GM19452 (cell line): ENCODE data around the gene SLC18A2.
"Not testable (repeated sequence)": the region's sequence is repeated elsewhere in the genome, so short reads cannot be mapped to it uniquely, and the experiment has no call there.

ENCODE experiments used
- ATAC-seq: cut with Tn5 transposase; IDR thresholded peaks from one replicate; pipeline ENCODE4 v1.9.1; 2021; ENCODE audit not compliant: unreplicated experiment

Gene SLC18A2

GRCh38 chr10:117262291-117262902, 21.5 kb downstream of the SLC18A2 start:
- no peak for ATAC-seq

- no peak for ATAC-seq
Observed at GRCh38 chr10:117262903-117263293, 22.0 kb downstream of the SLC18A2 start.

DNA sequence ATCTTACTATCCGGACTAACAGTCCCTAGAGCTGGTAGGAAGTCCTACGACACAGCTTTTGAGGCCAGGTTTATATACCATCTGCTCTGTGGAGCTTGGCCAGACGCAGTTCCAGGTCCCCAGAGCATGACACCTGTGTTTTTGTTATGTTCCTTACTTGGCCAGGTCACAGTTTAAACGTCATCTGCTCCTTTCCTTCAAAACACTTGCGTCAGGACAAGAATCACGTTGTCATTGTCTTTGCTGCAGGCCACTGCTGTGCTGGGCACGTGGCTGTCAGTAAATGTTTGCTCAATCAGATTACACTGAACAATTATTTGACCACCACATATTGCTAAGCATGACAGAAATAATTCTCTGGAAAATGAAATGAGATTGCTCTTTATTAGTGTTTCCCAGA, 23.9 kb downstream of the SLC18A2 start:
- ATAC-seq = no peak

DNA sequence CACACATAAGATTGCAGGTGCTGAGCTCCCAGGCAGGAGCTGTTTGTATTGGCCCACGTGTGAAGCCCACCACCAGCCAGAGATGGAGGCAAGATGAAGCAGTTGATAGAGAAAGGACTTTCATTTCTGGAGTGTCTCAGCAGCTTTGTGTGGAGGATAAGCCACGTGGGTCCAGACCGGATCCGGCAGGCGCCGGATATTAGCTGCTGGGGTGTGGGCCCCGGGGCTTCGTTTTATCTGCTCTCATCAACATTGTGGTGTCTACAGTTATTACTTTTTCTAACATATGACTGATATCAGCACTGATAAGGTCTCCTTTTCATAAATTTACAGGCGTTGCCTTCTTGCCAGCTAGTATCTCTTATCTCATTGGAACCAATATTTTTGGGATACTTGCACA, 25.5 kb downstream of the SLC18A2 start:
- ATAC-seq = no peak

GRCh38 chr10:117266812-117267211, 25.9 kb downstream of the SLC18A2 start:
- no peak for ATAC-seq

GRCh38 chr10:117268258-117268657, 27.3 kb downstream of the SLC18A2 start:
- no peak for ATAC-seq

DNA sequence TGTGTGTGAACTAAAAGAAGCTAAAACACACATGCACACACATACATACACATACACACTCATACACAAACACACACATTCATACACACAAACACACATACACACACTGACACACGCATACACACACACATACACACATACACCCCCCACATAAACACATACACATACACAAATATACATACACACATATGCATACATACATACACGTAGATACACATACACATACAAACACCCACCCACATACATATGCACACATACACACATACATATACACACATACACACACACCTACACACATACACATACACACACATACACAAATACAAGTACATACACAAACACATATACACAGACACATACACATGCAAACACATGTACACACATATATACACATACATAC, 28.0 kb downstream of the SLC18A2 start:
- no peak for ATAC-seq

DNA sequence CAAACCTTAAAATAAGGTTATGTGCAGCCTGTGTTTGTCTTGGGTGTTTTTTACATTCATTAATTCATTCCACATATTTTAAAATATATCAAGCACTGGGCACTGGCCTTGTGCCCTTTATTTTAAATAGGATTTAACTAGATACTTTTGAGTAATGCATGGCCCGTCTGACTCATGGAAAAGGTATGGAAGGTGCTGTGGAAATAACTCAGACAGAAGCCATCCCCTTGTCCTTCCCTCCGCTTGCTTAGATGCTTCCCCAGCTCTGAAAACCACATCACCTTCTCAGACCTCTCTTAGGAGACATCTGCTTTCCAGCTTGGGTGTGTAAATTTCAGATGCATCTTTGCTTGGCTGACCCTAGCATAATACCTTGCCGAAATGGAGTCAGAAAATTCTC, 30.5 kb downstream of the SLC18A2 start:
- no peak for ATAC-seq

DNA sequence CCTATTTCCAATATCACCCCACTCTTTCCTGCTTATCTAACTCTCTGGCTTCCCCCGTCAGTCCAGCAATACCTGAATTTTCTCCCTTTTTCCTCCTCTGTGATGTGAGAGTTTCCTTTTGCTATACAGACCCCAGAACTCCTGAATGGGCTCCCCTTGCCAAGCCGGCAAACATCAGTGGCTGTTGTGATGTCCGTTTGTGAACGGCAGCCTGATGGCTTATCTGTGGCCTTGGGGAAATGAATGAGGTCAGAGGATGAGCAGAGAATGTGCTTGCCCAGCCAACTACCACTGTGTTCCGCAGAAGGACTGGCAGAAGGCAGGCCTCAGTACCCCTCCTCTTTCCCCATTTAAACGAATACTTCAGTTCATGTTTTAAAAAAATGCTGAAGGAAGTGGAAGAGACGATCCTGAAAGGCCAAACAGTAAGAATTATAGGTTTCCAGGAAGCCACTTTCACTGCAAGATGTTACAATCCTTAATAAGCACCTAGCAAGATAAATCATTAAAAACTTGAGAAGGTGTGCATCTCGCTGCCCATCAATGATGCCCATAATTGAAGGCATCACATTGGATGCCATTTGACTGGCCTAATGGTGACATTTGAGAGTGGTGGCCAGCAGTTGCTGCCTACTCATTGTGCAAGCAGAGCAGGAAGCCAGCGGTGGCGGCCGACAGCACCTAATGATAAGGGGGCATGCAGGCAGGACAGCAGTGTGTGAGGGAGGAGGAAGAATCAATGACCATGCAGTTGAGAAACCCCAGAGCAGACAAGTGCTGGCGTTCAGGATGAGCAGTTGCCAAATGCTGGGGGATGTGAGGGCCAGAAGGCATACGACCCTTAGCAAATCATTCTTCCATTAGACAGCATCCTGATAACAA, 31.5 kb downstream of the SLC18A2 start:
- ATAC-seq = no peak

DNA sequence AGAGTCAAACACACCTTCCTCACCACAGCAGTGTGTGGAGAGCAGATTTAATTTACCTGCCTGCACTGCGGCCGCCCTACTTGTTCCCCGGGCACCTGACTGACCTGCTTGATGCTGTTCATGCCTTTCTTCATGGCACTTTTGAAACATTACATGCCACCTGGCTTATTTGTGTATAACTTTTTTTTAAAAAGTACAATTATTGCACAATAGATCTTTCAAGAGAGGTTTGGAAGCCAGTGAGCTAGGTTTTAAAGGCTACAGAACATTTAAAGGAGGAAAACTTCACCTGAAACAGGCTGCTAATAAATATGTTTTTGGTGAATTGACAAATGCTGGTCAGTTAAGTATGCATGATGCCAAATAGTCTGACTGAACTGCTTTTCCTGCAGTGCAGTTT, 33.1 kb downstream of the SLC18A2 start:
- ATAC-seq = no peak

DNA sequence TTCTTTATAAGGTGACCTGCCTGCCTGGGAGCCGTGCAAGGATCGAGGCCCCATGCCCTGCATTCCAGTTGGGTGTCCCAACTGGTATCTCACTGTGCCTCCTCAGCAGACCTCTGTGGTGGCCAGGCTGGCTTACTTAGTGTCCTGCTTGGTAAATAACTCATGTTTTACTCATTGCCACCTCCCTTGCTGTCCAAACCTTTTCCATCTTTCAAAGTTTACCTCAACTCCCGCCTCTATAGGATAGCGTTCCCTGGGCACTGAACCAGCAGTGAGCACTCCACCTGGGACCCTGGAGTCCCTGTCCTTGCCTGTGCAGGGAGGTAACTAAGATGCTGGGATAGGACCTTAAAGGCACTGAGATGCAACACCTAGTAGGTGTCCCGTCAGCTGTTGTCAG, 33.6 kb downstream of the SLC18A2 start:
- ATAC-seq = no peak

DNA sequence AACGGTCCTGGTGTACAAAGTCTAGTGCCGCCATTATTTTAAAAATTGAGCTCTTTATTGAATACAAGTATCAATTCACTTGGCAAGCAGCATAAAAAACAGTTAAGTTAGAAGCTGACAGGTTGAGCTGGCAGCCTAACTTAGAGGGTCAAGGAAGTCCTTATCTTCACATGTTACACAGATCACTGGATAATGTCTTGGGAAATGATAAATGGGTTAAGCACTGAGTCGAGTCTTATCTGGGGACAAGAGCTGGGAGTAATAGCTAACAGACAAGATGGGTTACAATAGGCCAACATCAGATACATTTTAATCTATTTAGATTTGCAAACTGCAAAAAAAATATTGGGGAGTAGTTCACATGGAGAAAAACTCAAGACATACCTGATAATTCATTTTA, 34.2 kb downstream of the SLC18A2 start:
- no peak for ATAC-seq

GRCh38 chr10:117277675-117278074, 36.8 kb downstream of the SLC18A2 start:
- no peak for ATAC-seq

DNA sequence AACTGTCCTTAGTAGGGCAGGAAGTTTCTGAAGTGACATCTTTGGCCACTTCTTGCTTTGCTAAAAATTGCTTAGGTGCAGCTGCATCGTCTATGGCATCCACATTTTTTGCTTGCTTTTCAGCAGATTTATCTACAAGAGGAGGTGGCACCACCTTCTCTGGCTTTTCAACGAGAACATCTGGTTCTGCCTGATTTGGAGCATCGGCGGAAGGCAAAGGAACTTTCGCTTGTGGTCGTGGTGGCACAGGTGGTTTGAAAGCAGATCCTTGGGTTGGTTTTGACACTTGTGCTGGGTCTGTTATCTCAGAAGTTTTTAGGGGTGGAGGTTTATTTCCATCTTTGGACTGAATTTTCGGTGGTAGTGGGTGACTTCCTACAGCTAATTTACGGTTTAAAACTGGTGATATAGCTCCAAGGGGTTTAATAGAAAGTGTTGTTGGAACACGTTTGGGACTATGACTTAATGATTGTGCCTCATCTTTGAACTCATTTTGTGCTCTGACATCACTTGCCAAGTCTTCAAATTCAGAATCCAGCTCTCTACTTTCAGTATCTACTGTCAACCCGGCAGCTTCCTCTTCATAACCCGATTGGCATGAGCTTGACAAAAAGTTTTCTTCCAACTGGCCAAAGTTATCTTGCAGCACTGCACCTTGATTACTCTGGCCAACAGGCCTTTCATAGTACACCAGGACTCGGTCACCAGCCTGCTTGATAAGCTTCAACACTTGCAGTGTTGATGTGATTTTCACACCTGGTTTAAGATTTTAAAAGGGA, 44.0 kb downstream of the SLC18A2 start:
- no peak for ATAC-seq

GRCh38 chr10:117290872-117291271, 50.0 kb downstream of the SLC18A2 start:
- not testable (repeated sequence) for ATAC-seq

- ATAC-seq = no peak
Observed at GRCh38 chr10:117294039-117294645, 53.2 kb downstream of the SLC18A2 start.

- ATAC-seq = no peak
Observed at GRCh38 chr10:117294735-117295134, 53.8 kb downstream of the SLC18A2 start.

DNA sequence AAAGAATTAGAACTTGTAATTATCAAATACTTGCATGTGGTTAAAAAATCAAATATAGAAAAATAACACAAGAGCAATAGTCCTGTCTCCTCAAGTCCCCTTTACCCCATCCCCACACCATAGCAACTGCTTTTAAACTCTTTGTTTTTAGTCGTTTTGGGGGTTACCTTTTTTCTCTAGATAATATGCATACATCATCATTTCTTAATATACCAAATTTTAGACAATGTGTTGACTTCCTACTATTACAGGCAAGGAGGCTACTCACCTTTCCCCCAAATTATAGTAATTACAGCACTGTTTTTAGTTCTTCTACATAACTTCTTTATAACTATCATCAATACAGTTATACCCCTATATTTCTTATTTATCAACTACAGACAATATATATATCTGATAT, 57.3 kb downstream of the SLC18A2 start:
- no peak for ATAC-seq

DNA sequence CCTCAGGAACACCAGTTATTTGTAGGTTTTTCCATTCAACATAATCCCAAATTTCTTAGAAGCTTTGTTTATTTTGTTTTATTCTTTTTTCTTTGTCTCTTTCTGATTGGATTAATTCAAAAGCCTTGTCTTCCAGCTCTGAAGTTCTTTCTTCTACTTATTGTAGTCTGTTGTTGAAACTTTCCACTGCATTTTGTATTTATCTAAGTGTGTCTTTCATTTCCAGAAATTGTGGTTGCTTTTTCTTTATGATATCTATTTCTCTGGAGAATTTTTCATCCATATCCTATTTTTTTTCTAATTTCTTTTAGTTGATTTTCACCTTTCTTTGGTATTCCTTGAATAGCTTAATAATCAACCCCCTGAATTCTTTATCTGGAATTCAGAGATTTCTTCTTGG, 58.5 kb downstream of the SLC18A2 start:
- no peak for ATAC-seq

GRCh38 chr10:117300671-117301070, 59.8 kb downstream of the SLC18A2 start:
- ATAC-seq = no peak

DNA sequence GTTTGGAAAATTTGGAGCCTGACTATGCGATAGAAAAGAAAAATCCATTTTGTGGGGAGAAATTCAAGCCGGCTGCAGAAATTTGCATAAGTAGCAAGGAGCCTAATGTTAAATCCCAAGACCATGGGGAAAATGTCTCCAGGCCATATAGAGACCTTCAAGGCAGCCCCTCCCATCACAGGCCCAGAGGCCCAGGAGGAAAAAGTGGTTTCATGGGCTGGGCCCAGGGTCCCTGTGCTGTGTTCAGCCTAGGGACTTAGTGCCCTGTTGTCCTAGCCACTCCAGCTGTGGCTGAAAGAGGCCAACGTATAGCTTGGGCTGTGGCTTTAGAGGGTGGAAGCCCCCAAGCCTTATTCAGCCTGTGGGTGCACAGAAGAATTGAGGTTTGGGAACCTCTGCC, 62.5 kb downstream of the SLC18A2 start:
- not testable (repeated sequence) for ATAC-seq
